Hepatocyte (in vitro differentiated cells): ENCODE results near the gene ZIC1. TPM values are rescaled to one million over a fixed set of nuclear protein-coding genes. Genes with fewer than 3 reads are reported as not detected.

Experiments used
- DNase-seq: peaks from one replicate; pipeline ENCODE4 v3.0.0-alpha.2; 2016; ENCODE audit warnings: low spot score
- H2AFZ ChIP-seq: fragments of 200-600 bp; sonication (generic); 2 replicates; pipeline ENCODE4 v1.6.0; 2016; ENCODE audit warnings: antibody characterized with exemption, mild to moderate bottlenecking
- H3K27ac ChIP-seq: fragments of 200-600 bp; sonication (generic); 2 replicates; pipeline ENCODE4 v1.5.1; 2016; ENCODE audit warnings: mild to moderate bottlenecking
- H3K27me3 ChIP-seq: fragments of 200-600 bp; sonication (generic); 2 replicates; pipeline ENCODE4 v1.6.1; 2016
- H3K36me3 ChIP-seq: fragments of 200-600 bp; sonication (generic); replicated peaks from 2 replicates; pipeline ENCODE4 v1.5.1; 2016; ENCODE audit warnings: low read depth; ENCODE audit not compliant: insufficient read depth
- H3K4me1 ChIP-seq: fragments of 200-600 bp; sonication (generic); 2 replicates; pipeline ENCODE4 v1.5.1; 2016; ENCODE audit warnings: mild to moderate bottlenecking, moderate library complexity; ENCODE audit not compliant: insufficient read depth
- H3K4me2 ChIP-seq: fragments of 200-600 bp; sonication (generic); 2 replicates; pipeline ENCODE4 v1.6.0; 2016
- H3K4me3 ChIP-seq: fragments of 200-600 bp; sonication (generic); 2 replicates; pipeline ENCODE4 v1.5.1; 2016; ENCODE audit warnings: mild to moderate bottlenecking
- H3K79me2 ChIP-seq: fragments of 200-600 bp; sonication (generic); 2 replicates; pipeline ENCODE4 v1.6.0; 2017; ENCODE audit warnings: mild to moderate bottlenecking
- H3K9me2 ChIP-seq: fragments of 200-600 bp; sonication (generic); replicated peaks from 2 replicates; pipeline ENCODE4 v1.6.0; 2017; ENCODE audit warnings: mild to moderate bottlenecking; ENCODE audit not compliant: insufficient read depth
- H3K9me3 ChIP-seq: fragments of 200-600 bp; sonication (generic); 2 replicates; pipeline ENCODE4 v1.5.1; 2016; ENCODE audit warnings: low read depth, mild to moderate bottlenecking
- H4K20me1 ChIP-seq: fragments of 200-600 bp; sonication (generic); 2 replicates; pipeline ENCODE4 v1.6.0; 2016; ENCODE audit warnings: mild to moderate bottlenecking; ENCODE audit not compliant: insufficient read depth, poor library complexity, severe bottlenecking
- EZH2 ChIP-seq: fragments of 200-600 bp; sonication (generic); IDR thresholded peaks from 2 replicates; pipeline ENCODE4 v1.6.1; 2016; ENCODE audit warnings: antibody characterized with exemption, mild to moderate bottlenecking, borderline replicate concordance
- EZH2phosphoT487 ChIP-seq: fragments of 200-600 bp; sonication (generic); IDR thresholded peaks from one replicate; pipeline ENCODE4 v1.6.1; 2018; ENCODE audit warnings: antibody characterized with exemption, mild to moderate bottlenecking, low read depth, moderate library complexity; ENCODE audit not compliant: unreplicated experiment, severe bottlenecking
- WGBS: methylation state at CpG from one replicate; pipeline ENCODE4 v1.1.6; 2016; ENCODE audit warnings: low lambda C conversion rate; ENCODE audit errors: missing lambda C conversion rate; 5-methylcytosine and 5-hydroxymethylcytosine counted together
- polyA plus RNA-seq: library from polyadenylated mRNA; unstranded; fragments of >200 nt; fragmentation: Nextera tagmentation; extraction: Ambion mirVana; gene quantifications from 2 replicates; pipeline ENCODE4 v1.2.1, GENCODE V29; 2016
- total RNA-seq: library from RNA; depleted of rRNA; stranded (reverse); fragments of >200 nt; gene quantifications from 2 replicates; pipeline ENCODE4 v1.2.3, GENCODE V29; 2014
- TF ChIP-seq, protein P1 (sequence below): fragments of 200-600 bp; sonication (generic); IDR thresholded peaks from 2 replicates; pipeline ENCODE4 v1.5.1; 2016; ENCODE audit warnings: antibody characterized with exemption, mild to moderate bottlenecking; ENCODE audit not compliant: poor library complexity

ZIC1 gene
- total and polyA plus RNA-seq, 2 experiments from 2014 or later = 0.10 TPM; not detected in 1

DNA sequence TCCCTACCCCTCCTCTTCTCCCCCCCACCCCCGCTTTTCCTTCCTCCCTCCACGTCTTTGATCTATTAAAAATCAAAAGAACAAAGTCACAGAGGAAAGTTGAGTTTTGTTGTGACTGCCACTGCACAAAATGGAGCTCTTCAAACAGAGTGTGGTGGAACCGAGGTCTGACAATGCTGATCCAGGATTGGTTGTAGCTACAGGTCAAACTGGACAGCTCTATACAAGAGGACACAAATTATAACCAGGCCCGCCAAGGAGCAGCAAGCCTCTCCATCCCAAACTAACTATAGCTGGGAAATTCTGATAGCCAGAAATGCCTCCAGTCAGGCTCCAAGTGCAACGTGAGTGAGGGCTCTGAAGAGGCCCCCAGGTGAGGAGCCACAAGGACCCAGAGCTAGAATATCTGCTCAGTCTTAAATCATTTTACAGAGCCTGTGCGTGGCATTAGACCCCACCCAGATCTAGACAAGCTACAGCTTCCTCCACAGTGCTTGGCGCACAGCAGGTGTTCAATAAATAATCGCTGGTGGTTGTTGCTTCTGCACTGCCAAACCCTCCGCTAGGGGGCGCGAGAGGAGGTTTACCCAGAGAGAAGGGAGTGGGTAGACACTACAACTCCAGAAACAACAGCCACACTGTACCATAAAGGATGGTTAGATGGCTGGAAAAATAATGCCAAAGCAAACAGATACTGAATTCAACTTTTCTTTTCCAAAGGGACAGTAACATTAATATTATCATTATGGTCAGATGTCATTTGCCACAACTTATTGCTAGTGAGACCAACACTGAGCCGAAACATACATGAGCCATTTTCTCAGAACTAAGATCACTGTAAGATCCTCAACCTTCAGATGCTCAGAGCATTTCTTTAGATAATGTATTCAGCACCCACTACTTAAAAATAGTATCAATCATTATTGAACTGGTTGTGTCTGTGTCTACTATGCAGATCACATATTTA, 47.4 kb upstream of the ZIC1 start:
- DNase-seq = peak; percentile 23
- Histone ChIP-seq H3K79me2 (no peaks in the 10 kb centered on the region), H3K9me3 (no peaks in the 10 kb centered on the region), H2AFZ (no peak overlapping the region), H3K4me3 (no peak overlapping the region), H3K27me3 (peaks cover 96% of the 10 kb centered on the region), H3K4me2 (peak overlapping the region; percentile 16), H4K20me1 (no peaks in the 10 kb centered on the region), H3K9me2 (no peaks in the 10 kb centered on the region), H3K36me3 (no peaks in the 10 kb centered on the region), H3K27ac (no peak overlapping the region), H3K4me1 (no peaks in the 10 kb centered on the region)
- TF ChIP-seq, protein P1, sequence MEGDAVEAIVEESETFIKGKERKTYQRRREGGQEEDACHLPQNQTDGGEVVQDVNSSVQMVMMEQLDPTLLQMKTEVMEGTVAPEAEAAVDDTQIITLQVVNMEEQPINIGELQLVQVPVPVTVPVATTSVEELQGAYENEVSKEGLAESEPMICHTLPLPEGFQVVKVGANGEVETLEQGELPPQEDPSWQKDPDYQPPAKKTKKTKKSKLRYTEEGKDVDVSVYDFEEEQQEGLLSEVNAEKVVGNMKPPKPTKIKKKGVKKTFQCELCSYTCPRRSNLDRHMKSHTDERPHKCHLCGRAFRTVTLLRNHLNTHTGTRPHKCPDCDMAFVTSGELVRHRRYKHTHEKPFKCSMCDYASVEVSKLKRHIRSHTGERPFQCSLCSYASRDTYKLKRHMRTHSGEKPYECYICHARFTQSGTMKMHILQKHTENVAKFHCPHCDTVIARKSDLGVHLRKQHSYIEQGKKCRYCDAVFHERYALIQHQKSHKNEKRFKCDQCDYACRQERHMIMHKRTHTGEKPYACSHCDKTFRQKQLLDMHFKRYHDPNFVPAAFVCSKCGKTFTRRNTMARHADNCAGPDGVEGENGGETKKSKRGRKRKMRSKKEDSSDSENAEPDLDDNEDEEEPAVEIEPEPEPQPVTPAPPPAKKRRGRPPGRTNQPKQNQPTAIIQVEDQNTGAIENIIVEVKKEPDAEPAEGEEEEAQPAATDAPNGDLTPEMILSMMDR = peak; percentile 34
- no peak for TF ChIP-seq EZH2
- WGBS = 15% methylated on average over 12 of the region's 12 CpGs

DNA sequence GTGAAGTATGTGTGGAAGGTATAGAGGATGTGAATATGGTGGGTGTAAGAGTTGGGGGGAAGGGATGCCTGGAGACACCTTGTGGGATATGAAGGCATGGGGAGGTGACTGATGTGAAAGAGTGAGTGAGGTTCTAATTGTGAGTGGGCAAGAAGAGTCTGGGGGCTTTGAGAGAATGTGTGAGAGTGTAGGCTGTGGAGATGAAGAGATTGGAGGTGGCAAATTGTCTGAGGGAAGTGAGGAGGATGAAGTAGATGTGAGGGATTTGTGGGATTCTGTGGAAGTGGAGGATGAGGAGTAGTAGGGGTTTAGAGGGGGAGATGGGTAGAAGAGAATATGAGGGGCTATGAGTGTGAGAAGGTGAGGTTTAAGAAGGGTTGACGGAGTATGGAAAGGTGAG, 44.4 kb upstream of the ZIC1 start:
- Histone ChIP-seq H3K4me3 (no peak overlapping the region), H4K20me1 (no peaks in the 10 kb centered on the region), H3K4me1 (no peaks in the 10 kb centered on the region), H2AFZ (no peak overlapping the region), H3K9me2 (no peaks in the 10 kb centered on the region), H3K9me3 (no peaks in the 10 kb centered on the region), H3K79me2 (no peaks in the 10 kb centered on the region), H3K27ac (no peak overlapping the region), H3K27me3 (peaks cover 96% of the 10 kb centered on the region), H3K36me3 (no peaks in the 10 kb centered on the region), H3K4me2 (no peak overlapping the region)
- 50% methylated on average over 1 of the region's 1 CpG for WGBS
- no peak for TF ChIP-seq EZH2
- TF ChIP-seq, protein P1 = no peak
- no peak for TF ChIP-seq EZH2phosphoT487
- no peak for DNase-seq

DNA sequence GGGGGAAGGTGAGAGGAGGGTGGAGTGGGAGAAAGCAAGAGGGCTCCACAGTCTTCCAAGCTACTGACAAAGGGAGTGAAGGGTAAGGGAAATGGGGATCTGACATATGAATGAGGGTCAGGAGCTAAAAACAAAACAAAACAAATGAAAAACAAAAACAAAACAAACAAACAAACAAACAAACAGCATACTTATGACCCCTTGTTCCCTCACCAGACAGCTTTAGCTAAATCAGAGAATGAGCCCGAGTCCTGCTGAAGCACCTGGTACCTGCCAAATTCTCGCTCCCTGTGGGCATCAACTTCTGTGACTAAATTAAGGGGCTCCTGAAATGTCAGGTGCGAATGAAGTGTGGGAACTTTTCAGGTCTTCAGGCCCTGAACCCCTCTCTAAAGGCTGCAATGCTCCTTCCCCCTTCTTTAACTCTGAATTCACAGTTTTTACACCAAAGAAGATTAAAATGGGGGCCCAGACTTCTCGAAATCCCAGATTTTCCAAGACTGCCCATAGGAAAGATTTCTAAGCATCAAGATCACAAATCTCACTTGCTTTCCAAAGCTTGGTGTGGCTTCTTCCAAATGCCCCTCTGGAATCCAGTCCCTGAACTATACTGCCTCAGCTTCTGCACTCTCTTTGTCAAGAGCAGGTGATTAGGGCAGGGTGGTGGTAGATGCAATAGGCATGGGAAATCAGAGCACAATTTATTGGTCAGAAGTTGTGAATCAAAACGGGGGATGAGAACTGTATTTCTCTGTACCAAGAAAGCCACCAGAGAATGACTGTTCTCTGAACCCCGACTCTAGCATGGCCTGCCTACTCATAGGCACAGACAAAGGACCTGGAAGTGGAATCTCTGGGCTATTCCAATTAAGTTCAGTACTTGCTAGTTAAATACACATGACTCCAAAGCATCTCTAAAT, 43.7 kb upstream of the ZIC1 start:
- Histone ChIP-seq H3K4me2 (no peak overlapping the region), H3K27me3 (peaks cover 96% of the 10 kb centered on the region), H4K20me1 (no peaks in the 10 kb centered on the region), H3K36me3 (no peaks in the 10 kb centered on the region), H3K9me3 (no peaks in the 10 kb centered on the region), H2AFZ (no peak overlapping the region), H3K79me2 (no peaks in the 10 kb centered on the region), H3K9me2 (no peaks in the 10 kb centered on the region), H3K4me3 (no peak overlapping the region), H3K4me1 (no peaks in the 10 kb centered on the region), H3K27ac (no peak overlapping the region)
- TF ChIP-seq EZH2 = no peak
- no peak for TF ChIP-seq EZH2phosphoT487
- TF ChIP-seq, protein P1 = no peak
- no peak for DNase-seq
- WGBS = 49% methylated on average over 6 of the region's 6 CpGs
